ENCODE results near the gene PLTP. TPM values are rescaled to one million over a fixed set of nuclear protein-coding genes. Genes with fewer than 3 reads are reported as not detected.

The PLTP gene
- total RNA-seq, 1 experiment from 2014 or later: 0.37 TPM

DNA sequence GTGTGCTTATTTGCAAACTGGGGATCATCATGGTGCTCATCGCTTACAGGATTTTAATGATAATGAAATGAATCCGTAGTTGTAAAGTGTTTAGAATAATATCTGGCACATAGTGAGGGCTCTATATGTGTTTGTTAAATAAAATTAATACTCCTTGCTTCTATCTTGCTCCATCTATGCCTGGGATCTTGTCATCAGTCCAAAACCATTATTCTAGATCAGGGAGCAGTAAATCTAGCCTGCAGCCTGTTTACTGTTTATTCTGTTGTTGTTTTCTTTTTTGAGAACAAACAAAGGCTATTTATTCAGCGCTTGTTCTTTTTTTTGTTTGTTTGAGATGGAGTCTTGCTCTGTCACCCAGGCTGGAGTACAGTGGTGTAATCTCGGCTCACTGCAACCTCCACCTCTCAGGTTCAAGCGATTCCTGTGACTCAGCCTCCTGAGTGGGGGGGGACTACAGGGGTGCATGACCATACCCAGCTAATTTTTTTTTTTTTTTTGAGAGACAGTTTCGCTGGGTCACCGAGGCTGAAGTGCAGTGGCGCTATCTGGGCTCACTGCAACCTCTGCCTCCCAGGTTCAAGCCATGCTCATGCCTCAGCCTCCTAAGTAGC lies 62.9 kb downstream of the PLTP start:
- intact Hi-C loops (cut with micrococcal nuclease): no loop called here
- Mint-ChIP-seq H3K4me1 (ENCODE audit: insufficient read depth, unreplicated experiment) (no peaks in the 10 kb centered on the region), H3K27ac (ENCODE audit: low read depth, unreplicated experiment) (no peak overlapping the region), H3K4me3 (ENCODE audit: unreplicated experiment) (no peak overlapping the region), H3K27me3 (ENCODE audit: insufficient read depth, unreplicated experiment) (no peaks in the 10 kb centered on the region), H3K9me3 (ENCODE audit: unreplicated experiment) (no peaks in the 10 kb centered on the region), H3K36me3 (ENCODE audit: insufficient read depth, unreplicated experiment) (peaks cover 40% of the 10 kb centered on the region)
- DNase-seq (ENCODE audit: unreplicated experiment): no peak
- ChIA-PET POLR2A (interaction anchor here (0.7 to 0.9 kb wide), 3 partner anchors 7 to 100 kb away, joined by 4 read pairs; no protein-coding TSS in a partner anchor), CTCF (interaction anchor here (0.6 to 1.9 kb wide), 4 partner anchors 10 to 109 kb away, joined by 3 to 4 read pairs (median 4); no protein-coding TSS in a partner anchor)
- no TSS peak for BruUV-seq (replicated peaks)
- TF ChIP-seq, protein P1, sequence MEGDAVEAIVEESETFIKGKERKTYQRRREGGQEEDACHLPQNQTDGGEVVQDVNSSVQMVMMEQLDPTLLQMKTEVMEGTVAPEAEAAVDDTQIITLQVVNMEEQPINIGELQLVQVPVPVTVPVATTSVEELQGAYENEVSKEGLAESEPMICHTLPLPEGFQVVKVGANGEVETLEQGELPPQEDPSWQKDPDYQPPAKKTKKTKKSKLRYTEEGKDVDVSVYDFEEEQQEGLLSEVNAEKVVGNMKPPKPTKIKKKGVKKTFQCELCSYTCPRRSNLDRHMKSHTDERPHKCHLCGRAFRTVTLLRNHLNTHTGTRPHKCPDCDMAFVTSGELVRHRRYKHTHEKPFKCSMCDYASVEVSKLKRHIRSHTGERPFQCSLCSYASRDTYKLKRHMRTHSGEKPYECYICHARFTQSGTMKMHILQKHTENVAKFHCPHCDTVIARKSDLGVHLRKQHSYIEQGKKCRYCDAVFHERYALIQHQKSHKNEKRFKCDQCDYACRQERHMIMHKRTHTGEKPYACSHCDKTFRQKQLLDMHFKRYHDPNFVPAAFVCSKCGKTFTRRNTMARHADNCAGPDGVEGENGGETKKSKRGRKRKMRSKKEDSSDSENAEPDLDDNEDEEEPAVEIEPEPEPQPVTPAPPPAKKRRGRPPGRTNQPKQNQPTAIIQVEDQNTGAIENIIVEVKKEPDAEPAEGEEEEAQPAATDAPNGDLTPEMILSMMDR (IDR thresholded peaks at IDR 0.05; ENCODE audit: unreplicated experiment): no peak

Other genes with a start within 250 kb of the PLTP start
- not detected in 2 replicates for gene WFDC11, start 241.9 kb downstream of the PLTP start, total RNA-seq (2022)
- not detected in 2 replicates for gene WFDC13, start 210.1 kb downstream of the PLTP start, total RNA-seq (2022)
- gene WFDC10B, start 207.1 kb downstream of the PLTP start, total RNA-seq (2022): not detected in 2 replicates
- not detected in 2 replicates for gene SPINT4, start 189.8 kb downstream of the PLTP start, total RNA-seq (2022)
- 0.91 TPM in 1 of 2 replicates, not detected in the other for gene WFDC3, start 120.3 kb downstream of the PLTP start, total RNA-seq (2022)
- 41.6 and 51.6 TPM in 2 replicates for gene DNTTIP1, start 120.2 kb downstream of the PLTP start, total RNA-seq (2022)
- 98.4 and 107 TPM in 2 replicates for gene UBE2C, start 99.5 kb downstream of the PLTP start, total RNA-seq (2022)
- 0.79 TPM in 1 of 2 replicates, not detected in the other for gene TNNC2, start 84.8 kb downstream of the PLTP start, total RNA-seq (2022)
- gene SNX21, start 78.4 kb downstream of the PLTP start, total RNA-seq (2022): 8.5 and 13.9 TPM in 2 replicates
- 19.5 and 20.1 TPM in 2 replicates for gene ACOT8, start 54.8 kb downstream of the PLTP start, total RNA-seq (2022)
- gene ZSWIM3, start 54.5 kb downstream of the PLTP start, total RNA-seq (2022): 1.4 and 2.4 TPM in 2 replicates
- 7.6 and 10.3 TPM in 2 replicates for gene ZSWIM1, start 30.9 kb downstream of the PLTP start, total RNA-seq (2022)
- 0.72 and 0.74 TPM in 2 replicates for gene SPATA25, start 24.5 kb downstream of the PLTP start, total RNA-seq (2022)
- 2.0 and 2.5 TPM in 2 replicates for gene NEURL2, start 20.9 kb downstream of the PLTP start, total RNA-seq (2022)
- gene CTSA, start 20.8 kb downstream of the PLTP start, total RNA-seq (2022): 25.3 and 39.1 TPM in 2 replicates
- gene PCIF1, start 22.5 kb upstream of the PLTP start, total RNA-seq (2022): 14.3 and 20.5 TPM in 2 replicates
- gene ZNF335, start 60.0 kb upstream of the PLTP start, total RNA-seq (2022): 24.2 and 26.9 TPM in 2 replicates
- 0.12 TPM in 1 of 2 replicates, not detected in the other for gene MMP9, start 96.8 kb upstream of the PLTP start, total RNA-seq (2022)
- 0.75 and 0.98 TPM in 2 replicates for gene SLC12A5, start 117.1 kb upstream of the PLTP start, total RNA-seq (2022)
- gene NCOA5, start 177.8 kb upstream of the PLTP start, total RNA-seq (2022): 26.0 and 31.2 TPM in 2 replicates
- 1.5 and 2.3 TPM in 2 replicates for gene CD40, start 206.2 kb upstream of the PLTP start, total RNA-seq (2022)